Skin of body (tissue), 2 donors: Measurements from ENCODE around the gene RORC. TPM values are rescaled to one million over a fixed set of nuclear protein-coding genes. Genes with fewer than 3 reads are reported as not detected.

ENCODE experiments used
- DNase-seq: peaks from one replicate; lab custom pipeline; 2025; lab: John Stamatoyannopoulos, UW
- total RNA-seq: library from RNA; depleted of rRNA; stranded (reverse); fragments of >200 nt; gene quantifications from one replicate; pipeline ENCODE4 v1.2.3, GENCODE V29; 2014

RORC gene
- total RNA-seq, 1 donor from 2014 or later = 4.0 TPM

- DNase-seq = no peak
These were observed 3.7 kb downstream of the RORC start for GRCh38 chr1:151827853-151828252.

GRCh38 chr1:151825751-151826660 lies 5.6 kb downstream of the RORC start:
- no peak for DNase-seq

DNA sequence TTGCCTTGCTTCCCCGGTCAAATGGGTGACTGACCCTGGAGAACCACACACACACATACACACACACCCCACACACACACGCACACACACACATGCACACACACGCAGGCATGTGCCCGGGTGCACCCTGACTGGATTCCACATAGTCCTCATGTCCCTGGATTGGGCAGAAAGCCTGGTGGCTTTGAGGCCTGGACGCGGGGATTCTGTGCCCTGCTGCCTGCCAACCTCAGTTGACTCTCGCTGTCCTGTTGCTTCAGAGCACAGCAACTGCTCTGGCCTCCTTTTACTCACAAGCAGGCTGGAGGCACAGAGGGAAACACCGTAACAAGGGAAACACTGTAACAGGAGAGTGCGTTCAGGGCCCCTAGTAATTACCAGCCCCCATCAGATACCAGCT lies 6.4 kb downstream of the RORC start:
- DNase-seq = no peak

DNA sequence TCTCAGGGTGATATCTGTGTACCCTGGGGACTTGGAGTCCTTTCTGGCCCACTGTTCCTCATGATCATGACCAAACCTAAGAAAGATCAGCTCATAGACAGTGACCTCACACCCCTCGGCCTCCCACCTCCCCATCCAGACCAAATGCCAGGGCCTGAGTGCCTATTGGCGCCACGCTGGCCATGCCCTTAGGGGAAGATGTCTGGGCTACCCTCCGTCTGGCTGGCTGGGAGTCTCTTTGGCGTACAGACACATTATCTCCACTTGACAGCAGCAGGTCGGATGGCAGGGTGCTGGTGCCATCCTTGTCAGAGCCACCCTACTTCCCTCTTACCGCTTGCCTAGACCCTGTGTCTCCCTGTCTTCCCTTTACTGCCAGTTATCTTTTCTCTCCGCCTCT lies 8.4 kb downstream of the RORC start:
- no peak for DNase-seq

- no peak for DNase-seq
These were observed 9.2 kb downstream of the RORC start for GRCh38 chr1:151822404-151822803.

- no peak for DNase-seq
These were observed 10.7 kb downstream of the RORC start for GRCh38 chr1:151820940-151821339.

GRCh38 chr1:151819976-151820623 lies 11.5 kb downstream of the RORC start:
- DNase-seq = no peak

DNA sequence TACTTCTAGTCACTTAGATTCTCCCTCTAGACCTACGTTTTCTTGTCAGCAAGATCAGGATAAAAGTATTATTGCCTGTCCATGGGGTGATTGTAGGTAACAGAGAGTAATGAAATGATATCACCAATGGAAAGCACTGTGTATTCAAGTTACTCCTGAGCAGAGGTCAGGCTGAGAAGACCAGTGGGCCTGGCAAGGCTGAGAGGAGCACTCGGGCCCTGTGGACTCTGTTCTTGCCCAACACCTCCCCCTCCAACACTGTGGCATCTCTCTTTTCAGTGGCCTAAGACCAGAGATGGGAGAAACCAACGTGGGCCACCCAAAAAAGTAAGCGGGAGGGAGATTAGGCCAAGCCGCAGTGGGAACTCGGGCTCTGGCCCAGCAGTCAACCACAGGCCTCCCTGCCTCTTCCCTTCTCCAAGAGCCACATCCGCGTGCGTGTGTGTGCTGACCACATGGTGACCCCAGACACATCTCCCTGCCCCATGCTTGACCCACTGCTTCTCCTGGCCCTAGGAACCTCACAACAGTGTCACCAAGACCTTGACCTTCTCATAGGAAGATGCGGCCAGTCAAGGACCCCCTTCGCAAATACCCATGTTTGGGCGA lies 12.3 kb downstream of the RORC start:
- no peak for DNase-seq

DNA sequence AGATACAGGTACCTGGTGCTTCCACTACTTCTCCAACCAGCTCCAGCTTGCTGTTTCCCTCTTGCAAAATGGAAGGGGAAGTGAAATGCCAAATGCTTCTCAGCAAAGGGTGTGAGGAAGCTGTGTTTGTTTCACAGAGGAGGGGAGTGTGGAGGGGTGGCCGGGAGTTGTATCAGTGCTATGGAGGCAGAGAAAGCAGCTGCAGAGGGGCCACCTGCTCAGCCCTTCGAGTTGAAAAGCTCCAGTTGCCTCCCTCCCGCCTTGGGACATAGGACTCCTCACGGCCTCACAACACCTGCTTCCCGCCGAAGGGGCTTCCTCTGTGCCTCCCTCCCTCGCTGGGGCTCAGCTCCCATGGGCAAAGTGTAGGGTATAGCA lies 14.3 kb downstream of the RORC start:
- no peak for DNase-seq

DNA sequence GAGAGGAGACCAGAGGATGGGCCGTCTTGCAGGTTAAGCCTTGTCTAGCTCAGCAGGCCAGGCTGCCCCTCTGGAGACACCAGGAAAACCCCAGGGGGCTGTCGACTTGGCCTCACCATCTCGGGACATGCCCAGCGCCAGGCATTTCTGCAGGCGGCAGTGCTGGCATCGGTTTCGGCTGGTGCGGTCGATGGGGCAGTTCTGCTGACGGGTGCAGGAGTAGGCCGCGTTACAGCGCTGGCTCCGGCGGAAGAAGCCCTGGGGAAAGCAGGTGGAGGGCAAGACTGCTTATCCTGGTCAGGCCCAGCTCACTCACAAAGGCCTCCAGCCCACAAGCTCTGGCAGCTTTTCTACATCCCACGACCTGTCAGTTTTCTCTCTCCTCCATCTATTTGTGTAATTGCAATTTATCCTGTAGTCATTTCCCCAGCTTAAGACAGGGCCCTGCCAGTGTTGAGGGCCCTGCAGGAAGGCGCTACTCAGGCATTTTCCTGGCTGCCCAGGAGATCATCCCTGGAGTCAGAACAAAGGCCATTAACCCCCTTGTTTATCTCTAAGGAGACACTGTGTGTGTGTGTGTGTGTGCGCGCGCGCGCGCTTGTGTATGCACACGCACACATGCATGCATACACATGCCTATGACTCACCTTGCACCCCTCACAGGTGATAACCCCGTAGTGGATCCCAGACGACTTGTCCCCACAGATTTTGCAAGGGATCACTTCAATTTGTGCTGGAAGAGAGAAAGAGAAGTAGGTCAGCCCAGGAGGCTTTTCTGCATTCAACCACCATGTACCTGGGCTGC lies 14.9 kb downstream of the RORC start:
- no peak for DNase-seq

DNA sequence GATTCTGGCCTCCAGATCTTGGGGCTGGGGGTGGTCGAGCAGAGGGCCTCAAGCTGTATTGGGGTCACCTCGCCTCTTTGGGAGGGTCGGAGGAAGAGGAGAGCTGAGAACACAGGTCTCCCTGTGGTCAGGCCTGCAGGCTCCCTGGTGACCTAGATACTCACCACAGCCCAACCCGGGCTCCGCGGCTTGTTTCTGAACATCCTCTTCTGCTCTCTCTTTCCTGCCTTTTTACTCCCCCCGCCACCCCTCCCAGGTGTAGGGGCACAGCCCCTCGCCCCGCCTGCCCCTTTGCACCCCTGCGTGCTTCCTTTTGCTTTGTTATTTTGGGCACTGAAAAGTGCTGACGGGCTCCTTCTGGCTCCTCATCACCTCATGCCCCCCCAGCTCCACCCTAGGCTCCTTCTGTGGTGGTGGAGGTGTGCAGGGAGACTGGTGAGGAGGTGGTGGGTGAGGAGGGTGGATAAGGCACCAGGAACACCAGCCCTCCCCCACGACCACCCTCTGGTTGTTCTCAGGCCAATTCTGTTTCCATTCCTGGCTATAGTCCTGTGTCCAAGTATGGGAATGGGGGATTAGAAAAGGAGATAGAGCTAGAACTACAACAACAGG lies 15.8 kb downstream of the RORC start:
- no peak for DNase-seq

DNA sequence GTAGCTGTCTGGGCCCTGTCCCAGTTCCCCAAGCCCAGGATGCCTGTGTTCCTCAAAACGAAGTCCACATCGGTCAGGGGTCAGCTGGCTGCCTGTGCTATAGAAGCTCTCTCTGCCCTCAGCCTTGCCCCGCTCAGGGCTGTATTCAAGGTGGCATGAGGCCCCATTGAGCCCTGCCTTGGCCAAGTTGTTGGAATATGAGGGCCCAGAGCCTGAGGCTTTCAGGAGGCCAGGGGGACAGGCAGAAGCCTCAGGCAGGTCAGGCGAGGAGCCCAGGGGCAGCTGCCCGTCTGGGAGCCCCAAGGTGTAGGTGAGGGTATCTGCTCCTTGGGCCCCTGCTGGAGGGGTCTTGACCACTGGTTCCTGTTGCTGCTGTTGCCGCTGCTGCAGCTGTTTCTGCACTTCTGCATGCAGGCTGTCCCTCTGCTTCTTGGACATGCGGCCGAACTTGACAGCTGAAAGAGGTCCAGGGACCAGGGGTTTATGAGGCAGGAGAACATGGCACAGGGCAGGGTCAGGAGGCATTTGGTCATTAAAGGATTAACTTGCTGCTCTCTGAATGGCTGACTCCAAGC lies 16.5 kb downstream of the RORC start:
- no peak for DNase-seq

DNA sequence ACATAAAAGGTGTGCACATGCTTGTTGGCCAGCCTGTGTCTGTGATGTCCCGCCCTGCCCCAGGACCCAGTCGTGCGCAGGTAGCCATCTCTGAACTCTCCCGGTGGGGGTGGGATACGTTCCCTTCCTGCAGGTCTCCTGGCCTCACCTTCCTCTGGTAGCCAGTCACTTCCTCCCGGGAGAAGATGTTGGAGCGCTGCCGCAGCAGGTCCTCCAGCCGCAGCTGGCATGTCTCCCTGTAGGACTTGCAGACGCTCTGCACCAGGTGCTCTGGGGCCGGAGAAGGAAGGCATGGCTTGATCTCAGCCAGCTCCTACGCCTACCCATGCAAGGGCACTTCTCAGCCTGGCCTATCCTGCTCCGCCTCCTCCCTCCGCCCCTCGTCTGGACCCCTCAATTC lies 17.2 kb downstream of the RORC start:
- DNase-seq = no peak

DNA sequence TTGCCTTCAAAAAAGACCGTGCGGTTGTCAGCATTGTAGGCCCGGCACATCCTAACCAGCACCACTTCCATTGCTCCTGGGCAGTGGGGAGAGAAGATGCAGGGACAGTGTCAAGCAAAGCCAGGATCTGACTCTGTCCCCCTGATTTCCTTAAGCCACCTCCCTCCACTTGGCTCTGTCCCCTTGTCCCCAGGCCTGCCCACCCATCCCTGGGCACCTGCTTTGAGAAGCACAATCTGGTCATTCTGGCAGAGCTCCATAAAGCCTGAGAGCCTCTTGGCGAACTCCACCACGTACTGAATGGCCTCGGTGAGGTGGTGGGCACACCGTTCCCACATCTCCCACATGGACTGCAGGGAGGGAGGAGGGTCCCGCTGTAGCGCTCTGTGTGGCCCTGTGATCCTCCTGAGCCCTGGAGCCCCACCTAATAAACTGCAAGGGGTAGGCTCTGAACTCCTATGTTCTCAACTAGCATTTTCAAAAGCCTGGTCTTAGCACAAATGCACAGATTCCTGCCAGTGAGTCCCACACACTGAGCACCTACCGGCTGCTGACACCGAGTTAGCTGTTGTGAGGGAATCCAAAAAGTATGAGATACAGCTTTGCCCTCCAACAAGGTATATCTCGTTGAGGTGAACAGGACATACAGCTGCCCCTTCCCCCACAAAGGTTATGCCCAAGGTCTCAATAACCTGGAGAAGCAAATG lies 18.2 kb downstream of the RORC start:
- no peak for DNase-seq

- DNase-seq = no peak
These were observed 20.4 kb downstream of the RORC start for GRCh38 chr1:151811181-151811580.

DNA sequence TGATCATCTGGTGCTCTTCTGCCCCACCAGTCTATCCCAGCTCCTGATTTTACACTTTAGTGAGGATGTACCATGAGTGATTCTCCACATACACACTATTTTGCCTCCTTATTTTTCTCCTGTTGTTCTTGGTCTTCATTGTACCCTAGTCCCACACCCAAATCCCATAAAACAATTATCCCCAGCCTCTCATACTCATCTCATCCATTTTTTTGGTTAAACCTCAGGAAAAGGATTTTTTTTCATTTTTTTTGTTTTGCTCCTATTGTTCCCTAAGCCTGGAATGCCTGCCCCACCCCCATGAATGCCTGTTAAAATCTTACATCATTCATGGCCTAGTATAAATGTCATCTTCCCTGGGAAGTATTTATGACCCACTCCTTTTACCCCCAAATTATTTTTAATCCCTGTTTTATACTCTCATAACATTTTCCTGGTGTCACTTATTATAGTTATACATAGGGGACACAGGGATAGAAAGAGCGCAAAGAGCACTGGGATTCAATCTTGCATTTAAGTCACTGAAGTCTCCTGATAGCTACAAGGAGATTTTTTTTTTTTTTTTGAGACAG lies 21.5 kb downstream of the RORC start:
- no peak for DNase-seq

- DNase-seq = no peak
These were observed 22.2 kb downstream of the RORC start for GRCh38 chr1:151809290-151809984.

DNA sequence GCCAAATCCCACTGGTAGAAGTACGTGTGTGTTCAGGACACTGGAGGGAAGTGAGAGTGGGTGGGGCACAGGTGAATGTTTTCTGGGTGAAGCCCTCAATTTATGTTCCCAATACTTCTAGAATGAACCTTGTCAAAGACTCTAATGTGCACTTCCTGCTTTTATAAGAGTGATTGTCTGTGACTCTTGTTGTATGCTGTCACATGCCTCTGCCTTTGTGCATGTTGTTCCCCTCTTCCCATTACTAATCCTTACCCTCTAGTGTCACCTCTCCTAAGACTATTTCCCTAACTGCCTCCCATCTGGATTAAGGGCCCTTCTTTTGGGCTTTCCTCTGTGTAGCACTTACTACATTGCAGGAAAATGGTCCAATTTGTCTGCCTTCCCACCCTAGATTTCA lies 23.8 kb downstream of the RORC start:
- DNase-seq = no peak

- no peak for DNase-seq
These were observed 24.5 kb downstream of the RORC start for GRCh38 chr1:151807131-151807530.
